Stimulated activated CD8-positive, alpha-beta memory T cell treated with anti-CD3 and anti-CD28 coated beads, Interleukin-7, amount 100 ng/mL, for 24 hours (primary cell): Measurements from ENCODE around the gene KRTAP10-11.
A peak's percentile ranks its signal among the peaks of the same experiment; 100 is the strongest.
"Not testable (repeated sequence)": the region's sequence is repeated elsewhere in the genome, so short reads cannot be mapped to it uniquely, and the experiment has no call there.

Source experiments
- DNase-seq: peaks from one replicate; pipeline ENCODE4 v3.0.0-alpha.2; 2020; ENCODE audit warnings: low read depth

The KRTAP10-11 gene

GRCh38 chr21:44614961-44615391, 31.2 kb upstream of the KRTAP10-11 start:
- DNase-seq = no peak

DNA sequence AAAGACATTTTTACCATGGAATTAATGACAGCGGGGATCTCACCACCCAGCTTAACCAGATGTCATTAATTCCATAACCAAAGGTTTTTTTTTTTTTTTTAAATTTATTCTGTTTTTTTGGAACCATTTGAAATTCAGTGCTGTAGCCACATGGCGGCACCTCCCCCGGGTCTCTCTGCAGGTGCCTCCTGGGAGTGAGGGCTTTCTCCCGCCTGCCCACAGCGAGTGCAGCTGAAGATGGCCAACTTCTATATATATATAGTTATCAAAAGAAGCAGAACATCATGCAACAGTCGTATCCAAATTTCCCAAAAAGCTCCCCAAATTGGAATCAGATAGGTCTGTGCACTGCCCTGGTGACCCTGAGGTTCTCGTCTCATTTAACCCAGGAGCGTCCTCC, 30.7 kb upstream of the KRTAP10-11 start:
- no peak for DNase-seq

- DNase-seq = no peak
Observed at GRCh38 chr21:44615911-44616590, 30.2 kb upstream of the KRTAP10-11 start.

GRCh38 chr21:44616591-44616926, 29.7 kb upstream of the KRTAP10-11 start:
- DNase-seq = no peak

- no peak for DNase-seq
Observed at GRCh38 chr21:44617071-44617501, 29.1 kb upstream of the KRTAP10-11 start.

GRCh38 chr21:44618504-44618903, 27.7 kb upstream of the KRTAP10-11 start:
- no peak for DNase-seq

DNA sequence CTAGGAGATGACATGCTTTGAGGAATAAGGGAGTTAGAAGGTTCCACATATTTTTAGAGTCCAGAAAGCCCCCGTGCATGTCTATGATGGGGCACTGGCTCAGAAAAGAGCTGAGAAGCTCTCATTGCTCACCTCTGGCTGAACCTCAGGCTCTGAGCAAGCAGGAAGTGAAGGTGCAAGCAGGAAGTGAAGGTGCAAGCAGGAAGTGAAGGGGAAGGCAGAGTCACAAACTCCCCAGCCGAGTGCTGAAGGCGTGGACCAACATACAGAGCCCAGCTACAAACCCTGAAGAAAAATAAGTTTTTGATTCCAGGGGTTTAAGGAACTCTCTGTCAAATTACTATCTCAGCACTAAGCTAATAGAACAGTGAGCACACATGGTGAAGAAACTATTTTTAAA, 27.3 kb upstream of the KRTAP10-11 start:
- peak; percentile 17 for DNase-seq

GRCh38 chr21:44619886-44620285, 26.3 kb upstream of the KRTAP10-11 start:
- no peak for DNase-seq

GRCh38 chr21:44623575-44623974, 22.6 kb upstream of the KRTAP10-11 start:
- DNase-seq = no peak

DNA sequence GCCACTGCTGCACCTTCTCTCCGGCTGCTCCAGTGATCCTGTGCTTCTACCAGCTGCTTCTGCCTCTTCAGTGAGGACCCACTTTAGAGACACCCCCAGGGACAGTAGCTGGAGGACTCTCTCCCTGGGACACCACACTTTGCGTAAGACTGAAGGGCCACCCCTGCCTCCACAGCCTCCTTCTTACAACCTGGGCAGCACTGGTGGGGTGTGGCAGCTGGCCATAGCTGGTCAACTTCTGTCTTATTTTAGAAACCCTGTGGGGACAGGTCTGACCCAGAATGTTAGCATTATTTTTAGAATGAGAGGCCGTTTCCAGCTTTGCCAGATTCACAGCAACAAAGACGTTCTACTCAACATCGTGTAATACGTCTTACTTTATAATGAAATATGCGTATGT, 20.5 kb upstream of the KRTAP10-11 start:
- no peak for DNase-seq

DNA sequence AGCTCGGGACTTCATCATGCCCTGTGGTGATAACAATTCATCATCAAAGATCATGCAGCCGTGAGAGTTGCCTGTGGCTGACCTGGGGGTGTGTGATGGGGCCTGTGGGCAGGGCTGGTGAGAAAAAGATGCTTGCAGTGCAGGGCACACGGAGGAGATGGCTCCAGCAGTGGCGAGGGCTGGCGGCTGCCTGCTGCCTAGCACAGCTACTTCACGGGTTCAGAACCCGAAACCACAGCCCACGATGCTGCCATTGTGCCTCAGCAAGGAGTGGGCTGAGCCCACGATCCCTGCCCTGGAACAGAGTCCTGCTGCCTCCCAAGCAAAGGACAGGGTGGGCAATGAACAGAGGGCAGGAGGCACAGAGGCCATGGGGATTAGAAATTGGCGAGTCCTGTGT, 20.0 kb upstream of the KRTAP10-11 start:
- no peak for DNase-seq

- DNase-seq = no peak
Observed at GRCh38 chr21:44626673-44627143, 19.5 kb upstream of the KRTAP10-11 start, which contains the start of gene KRTAP10-9. TSS of gene KRTAP10-9 (plus strand) at chr21:44627093. CDS start at chr21:44627172, 79 bp downstream.

DNA sequence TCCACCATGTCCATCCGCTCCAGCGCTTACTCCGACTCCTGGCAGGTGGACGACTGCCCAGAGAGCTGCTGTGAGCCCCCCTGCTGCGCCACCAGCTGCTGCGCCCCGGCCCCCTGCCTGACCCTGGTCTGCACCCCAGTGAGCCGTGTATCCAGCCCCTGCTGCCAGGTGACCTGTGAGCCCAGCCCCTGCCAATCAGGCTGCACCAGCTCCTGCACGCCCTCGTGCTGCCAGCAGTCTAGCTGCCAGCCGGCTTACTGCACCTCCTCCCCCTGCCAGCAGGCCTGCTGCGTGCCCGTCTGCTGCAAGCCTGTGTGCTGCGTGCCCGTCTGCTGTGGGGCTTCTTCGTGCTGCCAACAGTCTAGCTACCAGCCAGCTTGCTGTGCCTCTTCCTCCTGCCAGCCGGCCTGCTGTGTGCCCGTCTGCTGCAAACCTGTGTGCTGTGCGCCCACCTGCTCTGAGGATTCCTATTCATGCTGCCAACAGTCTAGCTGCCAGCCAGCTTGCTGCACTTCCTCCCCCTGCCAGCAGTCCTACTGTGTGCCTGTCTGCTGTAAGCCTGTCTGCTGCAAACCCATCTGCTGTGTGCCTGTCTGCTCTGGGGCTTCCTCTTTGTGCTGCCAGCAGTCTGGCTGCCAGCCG, 18.9 kb upstream of the KRTAP10-11 start:
- not testable (repeated sequence) for DNase-seq

GRCh38 chr21:44627831-44628233, 18.4 kb upstream of the KRTAP10-11 start:
- not testable (repeated sequence) for DNase-seq

GRCh38 chr21:44628707-44629391, 17.4 kb upstream of the KRTAP10-11 start:
- DNase-seq = no peak

- DNase-seq = no peak
Observed at GRCh38 chr21:44630440-44630839, 15.8 kb upstream of the KRTAP10-11 start.

- no peak for DNase-seq
Observed at GRCh38 chr21:44632067-44632466, 14.1 kb upstream of the KRTAP10-11 start.

DNA sequence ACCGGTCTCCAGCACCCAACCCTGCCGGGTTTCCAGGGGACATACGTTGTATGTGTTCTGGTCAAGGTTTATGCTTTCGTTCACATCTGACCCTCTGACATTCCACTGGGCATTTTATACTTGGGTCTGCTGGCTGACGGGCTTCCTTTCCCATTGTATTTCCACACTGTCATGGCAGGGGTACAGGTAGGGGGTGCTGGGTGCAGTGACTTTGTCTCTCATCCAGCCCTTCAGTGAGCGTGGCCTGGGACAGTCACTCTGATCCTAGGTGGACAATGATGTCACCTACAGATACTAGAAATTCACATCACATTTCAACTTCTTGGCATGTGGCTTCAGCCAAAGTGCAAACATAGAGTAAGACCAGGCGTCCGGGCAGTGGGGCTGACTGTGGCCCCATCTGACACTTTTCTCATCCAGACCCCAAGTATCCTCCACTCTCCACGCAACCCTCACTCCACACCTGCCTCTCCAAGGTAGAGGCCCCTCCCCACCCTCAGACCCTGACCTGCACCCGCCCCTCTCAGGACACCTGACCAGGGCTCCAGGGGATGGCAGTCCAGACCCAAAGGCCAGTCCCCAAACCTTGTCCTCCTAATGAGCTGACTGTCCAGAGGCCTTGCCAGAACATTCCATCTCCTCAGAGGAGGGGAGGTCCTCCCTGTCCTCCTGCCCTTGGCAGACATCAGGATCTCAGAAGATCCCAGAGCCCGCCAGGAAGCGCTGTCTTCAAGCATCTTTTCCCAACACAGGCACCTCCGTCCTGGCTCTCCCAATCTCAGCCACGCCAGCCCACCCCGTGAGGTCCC, 9.8 kb upstream of the KRTAP10-11 start:
- DNase-seq = no peak

DNA sequence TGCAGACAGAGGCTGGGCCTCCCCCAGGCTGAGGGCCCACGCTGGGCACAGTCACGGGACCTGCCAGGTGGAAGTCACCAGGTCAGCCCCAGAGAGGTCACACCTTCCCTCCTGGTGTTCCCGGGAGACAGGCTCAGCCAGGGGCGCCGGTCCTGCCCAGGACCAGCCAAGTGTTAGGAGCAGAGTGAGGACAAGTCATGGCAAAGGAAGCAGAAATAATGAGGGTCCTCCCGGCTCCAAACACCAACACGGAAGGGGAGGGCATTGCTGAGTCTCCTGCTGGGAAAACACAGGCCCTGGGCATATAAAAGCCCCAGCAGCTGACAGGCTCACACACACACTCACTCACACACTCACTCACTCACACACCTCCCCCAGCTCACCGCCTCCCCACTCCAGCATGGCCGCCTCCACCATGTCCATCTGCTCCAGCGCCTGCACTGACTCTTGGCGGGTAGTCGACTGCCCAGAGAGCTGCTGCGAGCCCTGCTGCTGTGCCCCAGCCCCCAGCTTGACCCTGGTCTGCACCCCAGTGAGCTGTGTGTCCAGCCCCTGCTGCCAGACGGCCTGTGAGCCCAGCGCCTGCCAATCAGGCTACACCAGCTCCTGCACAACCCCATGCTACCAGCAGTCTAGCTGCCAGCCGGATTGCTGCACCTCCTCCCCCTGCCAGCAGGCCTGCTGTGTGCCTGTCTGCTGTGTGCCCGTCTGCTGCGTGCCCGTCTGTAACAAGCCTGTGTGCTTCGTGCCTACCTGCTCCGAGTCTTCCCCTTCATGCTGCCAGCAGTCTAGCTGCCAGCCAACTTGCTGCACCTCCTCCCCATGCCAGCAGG, 9.0 kb upstream of the KRTAP10-11 start, which contains the start of gene KRTAP10-10:
Gene KRTAP10-10, plus strand, starts transcription at position 339 of the 833 bp plus-strand sequence. Its CDS starts 62 bp downstream, at position 401.
- DNase-seq = no peak

DNA sequence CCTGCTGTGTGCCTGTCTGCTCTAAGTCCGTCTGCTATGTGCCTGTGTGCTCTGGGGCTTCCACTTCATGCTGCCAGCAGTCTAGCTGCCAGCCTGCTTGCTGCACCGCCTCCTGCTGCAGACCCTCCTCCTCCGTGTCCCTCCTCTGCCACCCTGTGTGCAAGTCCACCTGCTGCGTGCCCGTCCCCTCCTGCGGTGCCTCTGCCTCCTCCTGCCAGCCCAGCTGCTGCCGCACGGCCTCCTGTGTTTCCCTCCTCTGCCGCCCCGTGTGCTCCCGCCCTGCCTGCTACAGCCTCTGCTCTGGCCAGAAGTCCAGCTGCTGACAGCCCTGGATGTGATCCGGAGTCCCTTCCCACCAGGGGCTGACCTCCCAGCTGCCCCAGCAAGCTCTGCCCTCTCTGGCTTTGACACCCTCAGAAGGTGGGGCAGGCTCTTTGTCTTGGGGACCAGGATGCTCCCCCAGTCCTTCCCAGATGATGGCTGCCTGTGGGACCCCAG, 8.3 kb upstream of the KRTAP10-11 start:
- not testable (repeated sequence) for DNase-seq
